Measurements from ENCODE around the gene VIM. TPM values are rescaled to one million over a fixed set of nuclear protein-coding genes. Genes with fewer than 3 reads are reported as not detected.

VIM gene
- total and polyA plus RNA-seq, 4 experiments from 2014 or later: 309 to 696 (median 667) TPM

DNA sequence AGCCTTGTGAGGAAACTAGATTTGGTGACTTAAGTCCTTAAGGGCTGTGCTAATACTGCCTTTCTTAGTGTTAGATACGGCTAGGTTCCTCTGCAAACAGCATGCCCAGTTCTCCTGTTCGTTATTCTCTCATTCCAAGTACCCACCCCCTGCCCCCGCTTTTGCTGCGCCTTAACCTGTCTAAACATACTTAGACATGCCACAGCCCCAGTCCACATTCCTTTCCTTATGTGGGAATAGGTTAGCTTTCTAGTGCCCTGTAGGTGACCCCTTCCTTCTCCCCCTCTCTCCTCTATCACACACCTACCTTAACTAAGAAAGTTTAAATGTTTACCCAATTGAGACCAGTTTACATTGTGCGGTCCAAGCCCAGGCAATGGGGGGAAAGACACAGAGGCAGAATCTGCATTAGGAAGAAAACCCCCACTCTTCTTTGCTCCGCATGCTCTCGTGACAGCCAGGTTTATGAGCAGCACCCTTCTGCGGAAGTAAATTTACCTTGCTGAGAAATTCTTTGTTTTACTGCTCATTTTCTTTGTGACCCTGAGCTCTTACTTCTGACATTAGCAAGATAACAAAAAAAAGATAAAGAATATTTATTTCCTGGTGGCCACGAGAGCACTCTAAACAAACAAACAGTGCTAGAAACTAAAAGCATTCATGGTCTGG, 48.8 kb downstream of the VIM start:
- H3K9me3 Mint-ChIP-seq: peaks cover 3 to 30% (median 20%) of the 10 kb centered on the region in 8 donors
- peaks cover 7 to 11% of the 10 kb centered on the region in 2 donors for H3K27me3 Mint-ChIP-seq
- Histone ChIP-seq H3K9me3 (ENCODE audit: control insufficient read depth in 1 of 2, low read length in 2 of 2) (peaks cover 0 to 3% of the 10 kb centered on the region in 2 donors), H3K27ac (ENCODE audit: low read depth, low read length) (no peak overlapping the region), H3K4me1 (ENCODE audit: insufficient read depth, low read length) (no peaks in the 10 kb centered on the region), H3K4me3 (ENCODE audit: low read length in 2 of 2) (no peak overlapping the region), H3K27me3 (ENCODE audit: insufficient read depth, low read length) (no peaks in the 10 kb centered on the region), H3K36me3 (ENCODE audit: insufficient read depth, low read length) (no peaks in the 10 kb centered on the region)
- CTCF ChIA-PET (ENCODE audit: partially characterized antibody): interaction anchor here (1.0 kb wide), 1 partner anchor 434 kb away, joined by 3 read pairs; no protein-coding TSS in a partner anchor
- H3K4me3 Mint-ChIP-seq: no peak overlapping the region
- H3K4me1 Mint-ChIP-seq: no peaks in the 10 kb centered on the region
- H3K36me3 Mint-ChIP-seq: peaks cover 0 to 3% of the 10 kb centered on the region in 2 donors
- intact Hi-C loops (cut with micrococcal nuclease): no loop called here
- POLR2A ChIA-PET (ENCODE audit: partially characterized antibody): no interaction called here
- H3K27ac Mint-ChIP-seq: no peak overlapping the region
- DNase-seq: no peak

DNA sequence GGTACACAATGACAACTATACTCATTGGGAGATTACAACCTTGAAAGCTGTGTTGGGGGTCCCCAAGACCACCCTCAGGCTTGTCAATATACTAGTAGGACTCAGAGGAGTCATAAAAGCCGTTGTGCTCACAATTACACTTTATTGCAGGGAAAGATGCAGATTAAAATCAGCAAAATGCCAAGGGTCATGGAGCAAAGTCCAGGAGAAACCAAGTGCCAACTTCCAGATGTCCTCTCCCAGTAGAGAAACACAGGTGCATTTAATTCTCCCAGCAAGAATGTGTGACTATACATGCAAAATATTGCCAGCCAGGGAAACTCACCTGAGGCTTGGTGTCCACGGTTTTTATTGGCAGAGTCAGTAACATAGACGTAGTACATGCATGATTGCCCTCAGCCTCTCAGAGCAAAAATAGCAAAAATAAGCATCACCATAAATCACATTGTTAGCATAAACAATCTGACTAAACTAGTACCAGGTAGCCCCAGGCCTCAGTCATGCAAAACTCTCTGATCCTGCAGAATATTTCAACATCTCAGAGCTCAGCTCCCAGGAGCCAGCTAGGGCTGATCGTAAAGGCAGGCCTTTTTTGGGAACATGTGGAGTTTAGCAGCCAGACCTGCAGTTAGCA, 50.7 kb downstream of the VIM start:
- CTCF ChIA-PET (ENCODE audit: partially characterized antibody): no interaction called here
- Mint-ChIP-seq H3K4me1 (no peaks in the 10 kb centered on the region), H3K9me3 (peaks cover 3 to 40% (median 30%) of the 10 kb centered on the region in 8 donors)

DNA sequence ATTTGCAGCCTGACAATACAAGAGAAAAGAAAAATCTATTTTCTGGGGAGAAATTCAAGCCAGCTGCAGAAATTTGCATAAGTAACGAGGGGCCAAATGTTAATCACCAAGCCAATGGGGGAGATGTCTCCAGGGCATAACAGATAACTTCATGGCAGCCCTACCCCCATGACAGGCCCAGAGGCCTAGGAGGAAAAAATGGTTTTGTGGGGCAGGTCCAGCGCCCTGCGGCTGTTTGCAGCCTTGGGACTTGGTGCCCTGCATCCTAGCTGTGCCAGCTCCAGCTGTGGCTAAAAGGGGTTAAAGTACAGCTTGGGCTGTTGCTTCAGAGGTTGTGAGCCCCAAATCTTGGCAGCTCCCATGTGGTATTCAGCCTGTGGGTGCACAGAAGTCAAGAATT, 54.3 kb downstream of the VIM start:
- Mint-ChIP-seq H3K4me3 (no peak overlapping the region), H3K27ac (no peak overlapping the region), H3K9me3 (peaks cover 3 to 27% (median 22%) of the 10 kb centered on the region in 8 donors), H3K36me3 (peaks cover 0 to 6% of the 10 kb centered on the region in 2 donors), H3K27me3 (peaks cover 6 to 12% of the 10 kb centered on the region in 2 donors), H3K4me1 (no peaks in the 10 kb centered on the region)
- no peak for DNase-seq
- CTCF ChIA-PET (ENCODE audit: partially characterized antibody): no interaction called here
- intact Hi-C loops (cut with micrococcal nuclease): no loop called here
- Histone ChIP-seq H3K27ac (ENCODE audit: low read depth, low read length) (no peak overlapping the region), H3K4me3 (ENCODE audit: low read length in 2 of 2) (no peak overlapping the region), H3K36me3 (ENCODE audit: insufficient read depth, low read length) (no peaks in the 10 kb centered on the region), H3K4me1 (ENCODE audit: insufficient read depth, low read length) (no peaks in the 10 kb centered on the region), H3K27me3 (ENCODE audit: insufficient read depth, low read length) (peaks cover 3% of the 10 kb centered on the region), H3K9me3 (ENCODE audit: control insufficient read depth in 1 of 2, low read length in 2 of 2) (peaks cover 0 to 4% of the 10 kb centered on the region in 2 donors)
- POLR2A ChIA-PET (ENCODE audit: partially characterized antibody): no interaction called here

More for the DNA sequence above, 50.7 kb downstream of the VIM start:
- DNase-seq: no peak
- intact Hi-C loops (cut with micrococcal nuclease): no loop called here
- Histone ChIP-seq H3K27ac (ENCODE audit: low read depth, low read length) (no peak overlapping the region), H3K4me3 (ENCODE audit: low read length in 2 of 2) (no peak overlapping the region), H3K36me3 (ENCODE audit: insufficient read depth, low read length) (no peaks in the 10 kb centered on the region), H3K27me3 (ENCODE audit: insufficient read depth, low read length) (no peaks in the 10 kb centered on the region), H3K9me3 (ENCODE audit: control insufficient read depth in 1 of 2, low read length in 2 of 2) (peaks cover 0 to 7% of the 10 kb centered on the region in 2 donors), H3K4me1 (ENCODE audit: insufficient read depth, low read length) (no peaks in the 10 kb centered on the region)
- peaks cover 6 to 13% of the 10 kb centered on the region in 2 donors for H3K27me3 Mint-ChIP-seq
- H3K27ac Mint-ChIP-seq: no peak overlapping the region
- POLR2A ChIA-PET (ENCODE audit: partially characterized antibody): no interaction called here
- H3K4me3 Mint-ChIP-seq: no peak overlapping the region
- H3K36me3 Mint-ChIP-seq: peaks cover 0 to 6% of the 10 kb centered on the region in 2 donors

DNA sequence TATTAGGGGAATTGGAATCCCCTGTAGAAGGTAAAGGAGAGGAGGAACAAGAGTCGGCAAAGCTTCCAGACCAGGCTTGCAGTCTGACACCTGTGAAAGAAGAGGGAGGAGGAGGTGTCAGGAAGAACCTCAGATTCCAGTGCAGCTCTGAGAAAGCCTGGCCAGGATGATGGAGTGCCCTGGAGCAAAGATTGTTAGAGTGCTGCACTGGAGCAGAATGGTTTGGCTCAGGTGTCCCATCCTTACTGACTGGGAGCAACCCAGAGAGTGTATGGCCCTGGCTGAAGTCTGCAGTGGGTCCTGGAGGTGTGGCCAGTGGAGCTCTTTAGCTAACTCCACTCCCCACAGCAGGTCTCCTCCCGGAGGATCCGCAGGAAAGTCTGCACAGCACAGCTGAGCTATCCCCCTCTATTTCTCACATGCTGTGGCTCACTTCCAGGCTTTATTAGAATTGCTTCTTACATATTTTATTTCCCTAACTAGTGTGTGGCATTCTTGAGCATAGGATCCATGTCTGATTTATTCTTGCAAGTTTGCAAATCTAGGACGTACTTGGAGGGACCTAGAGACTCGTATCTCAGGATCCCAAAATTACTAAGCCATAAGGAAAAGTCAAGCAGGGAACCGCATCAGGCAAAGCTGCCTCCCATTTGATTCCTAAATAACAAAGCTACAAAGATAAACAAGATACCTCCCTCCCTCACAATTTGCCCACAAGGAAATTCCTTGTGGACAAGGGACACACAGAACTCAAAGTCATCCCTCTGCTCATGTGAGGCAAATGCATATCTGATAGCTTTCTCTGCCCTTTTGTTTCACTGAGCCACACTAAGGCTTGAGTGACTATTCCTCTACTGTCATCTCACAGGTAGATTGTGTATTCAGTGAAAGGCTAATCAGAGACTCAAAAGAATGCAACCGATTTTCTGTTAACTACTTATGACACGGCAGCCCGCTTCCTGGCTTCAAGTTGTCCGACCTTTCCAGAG, 58.8 kb downstream of the VIM start:
- Histone ChIP-seq H3K4me1 (ENCODE audit: insufficient read depth, low read length) (no peaks in the 10 kb centered on the region), H3K9me3 (ENCODE audit: control insufficient read depth in 1 of 2, low read length in 2 of 2) (peaks cover 0 to 4% of the 10 kb centered on the region in 2 donors), H3K27ac (ENCODE audit: low read depth, low read length) (no peak overlapping the region), H3K4me3 (ENCODE audit: low read length in 2 of 2) (no peak overlapping the region), H3K36me3 (ENCODE audit: insufficient read depth, low read length) (no peaks in the 10 kb centered on the region), H3K27me3 (ENCODE audit: insufficient read depth, low read length) (peaks cover 3% of the 10 kb centered on the region)
- no peak for DNase-seq
- POLR2A ChIA-PET (ENCODE audit: partially characterized antibody): no interaction called here
- H3K4me1 Mint-ChIP-seq: peaks cover 0 to 5% (median 0%) of the 10 kb centered on the region in 4 donors
- H3K9me3 Mint-ChIP-seq: peaks cover 0 to 16% (median 9%) of the 10 kb centered on the region in 8 donors
- CTCF ChIA-PET (ENCODE audit: partially characterized antibody): no interaction called here
- peaks cover 21 to 23% of the 10 kb centered on the region in 2 donors for H3K27me3 Mint-ChIP-seq
- H3K36me3 Mint-ChIP-seq: peaks cover 0 to 4% of the 10 kb centered on the region in 2 donors
- intact Hi-C loops (cut with micrococcal nuclease): no loop called here
- H3K4me3 Mint-ChIP-seq: no peak overlapping the region
- no peak overlapping the region for H3K27ac Mint-ChIP-seq

Other genes with a start within 250 kb of the VIM start
- gene CUBN, start 98.4 kb upstream of the VIM start, total RNA-seq: 10 to 100 TPM in 1 of 2 experiments, 1 to 10 TPM in 1; 8.5 to 10.9 TPM
- under 1 TPM in 1 of 2 donors, not detected in 1; 0.49 TPM for gene CUBN, start 98.4 kb upstream of the VIM start, polyA plus RNA-seq
- 10 to 100 TPM; 20.2 to 21.3 TPM for gene TRDMT1, start 26.6 kb upstream of the VIM start, total RNA-seq
- 1 to 10 TPM; 7.3 to 8.2 TPM for gene TRDMT1, start 26.6 kb upstream of the VIM start, polyA plus RNA-seq
- under 1 TPM; 0.52 to 0.58 TPM for gene ST8SIA6, start 226.4 kb downstream of the VIM start, total RNA-seq
- under 1 TPM in 1 of 2 donors, not detected in 1; 0.30 TPM for gene ST8SIA6, start 226.4 kb downstream of the VIM start, polyA plus RNA-seq

Measured in CD4-positive, alpha-beta memory T cell (primary cell).